ENCODE results near the gene ZDHHC14.

DNA sequence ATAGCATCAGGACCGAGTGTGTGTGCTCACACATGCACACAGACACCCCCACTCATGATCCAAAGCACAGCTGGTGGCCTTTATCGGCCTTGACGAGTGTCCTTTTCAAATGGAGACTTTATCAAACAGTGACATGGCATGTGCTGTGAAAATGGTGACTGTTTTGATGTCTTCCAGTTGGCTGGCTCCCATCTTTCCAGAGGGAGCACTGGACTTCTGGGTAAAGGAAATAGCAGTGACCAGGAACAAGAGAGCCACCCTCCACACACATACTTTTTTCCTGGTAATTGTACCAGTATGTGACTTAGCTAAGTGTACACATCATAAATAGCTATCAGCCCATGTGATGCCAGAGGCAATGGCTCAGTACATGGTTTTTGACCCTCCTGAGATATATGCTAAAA, 52.7 kb downstream of the ZDHHC14 start:
- TF ChIP-seq, protein P1, sequence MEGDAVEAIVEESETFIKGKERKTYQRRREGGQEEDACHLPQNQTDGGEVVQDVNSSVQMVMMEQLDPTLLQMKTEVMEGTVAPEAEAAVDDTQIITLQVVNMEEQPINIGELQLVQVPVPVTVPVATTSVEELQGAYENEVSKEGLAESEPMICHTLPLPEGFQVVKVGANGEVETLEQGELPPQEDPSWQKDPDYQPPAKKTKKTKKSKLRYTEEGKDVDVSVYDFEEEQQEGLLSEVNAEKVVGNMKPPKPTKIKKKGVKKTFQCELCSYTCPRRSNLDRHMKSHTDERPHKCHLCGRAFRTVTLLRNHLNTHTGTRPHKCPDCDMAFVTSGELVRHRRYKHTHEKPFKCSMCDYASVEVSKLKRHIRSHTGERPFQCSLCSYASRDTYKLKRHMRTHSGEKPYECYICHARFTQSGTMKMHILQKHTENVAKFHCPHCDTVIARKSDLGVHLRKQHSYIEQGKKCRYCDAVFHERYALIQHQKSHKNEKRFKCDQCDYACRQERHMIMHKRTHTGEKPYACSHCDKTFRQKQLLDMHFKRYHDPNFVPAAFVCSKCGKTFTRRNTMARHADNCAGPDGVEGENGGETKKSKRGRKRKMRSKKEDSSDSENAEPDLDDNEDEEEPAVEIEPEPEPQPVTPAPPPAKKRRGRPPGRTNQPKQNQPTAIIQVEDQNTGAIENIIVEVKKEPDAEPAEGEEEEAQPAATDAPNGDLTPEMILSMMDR (IDR thresholded peaks at IDR 0.05; ENCODE audit: low read length), result no peak
- TF ChIP-seq EZH2 (optimal IDR thresholded peaks at IDR 0.05; ENCODE audit: low read depth, low read length) (no peak), EZH2phosphoT487 (IDR thresholded peaks at IDR 0.05; ENCODE audit: low read length) (no peak)
